Measurements from ENCODE around the gene KRTAP19-2. TPM values are rescaled to one million over a fixed set of nuclear protein-coding genes. Genes with fewer than 3 reads are reported as not detected.
"Not testable (repeated sequence)": the region's sequence is repeated elsewhere in the genome, so short reads cannot be mapped to it uniquely, and the experiment has no call there.

KRTAP19-2 gene, protein sequence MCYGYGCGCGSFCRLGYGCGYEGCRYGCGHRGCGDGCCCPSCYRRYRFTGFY
- not detected for total RNA-seq

DNA sequence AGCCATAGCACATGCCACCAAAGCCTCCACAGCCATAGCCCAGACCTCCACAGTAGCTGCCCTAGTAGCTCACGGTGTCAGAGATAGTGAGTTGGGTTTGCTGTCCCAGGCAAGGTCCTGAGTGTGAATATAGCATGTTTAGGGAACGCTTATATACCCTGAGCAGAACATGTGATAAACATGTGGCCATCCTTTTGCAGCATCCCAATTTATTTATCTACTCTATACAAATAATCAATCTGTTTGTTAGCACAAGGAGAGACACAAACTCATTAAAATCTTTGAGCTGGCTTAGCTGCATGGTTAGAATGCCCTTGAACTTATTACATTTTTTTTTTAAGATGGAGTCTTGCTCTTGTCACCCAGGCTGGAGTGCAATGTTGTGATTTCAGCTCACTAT, at the start of gene KRTAP19-2:
Gene KRTAP19-2, minus strand, starts transcription at position 101 of the 400 bp plus-strand sequence. Its CDS starts 88 bp downstream, at position 13.
- Histone ChIP-seq H3K27ac (no peak within 1 kb of the TSS), H3K4me1 (replicated peaks in 1 of 2) (no peaks in the 10 kb centered on the region), H3K4me3 (no peak within 1 kb of the TSS)
- ATAC-seq (replicated peaks in 6 of 8): no peak
- in situ Hi-C loops (cut with MboI; ENCODE audit: low pct_unique_long_range_greater_than_20kb in 2 of 9, low sequenced_read_pairs in 9 of 9, unreplicated experiment in 9 of 9): no loop called here
- 0 to 100% (median 93%) methylated on average over 1 to 2 of the region's 2 CpGs; no CpG with 5 or more reads in 5 of the 10 experiments for WGBS, 10 experiments

DNA sequence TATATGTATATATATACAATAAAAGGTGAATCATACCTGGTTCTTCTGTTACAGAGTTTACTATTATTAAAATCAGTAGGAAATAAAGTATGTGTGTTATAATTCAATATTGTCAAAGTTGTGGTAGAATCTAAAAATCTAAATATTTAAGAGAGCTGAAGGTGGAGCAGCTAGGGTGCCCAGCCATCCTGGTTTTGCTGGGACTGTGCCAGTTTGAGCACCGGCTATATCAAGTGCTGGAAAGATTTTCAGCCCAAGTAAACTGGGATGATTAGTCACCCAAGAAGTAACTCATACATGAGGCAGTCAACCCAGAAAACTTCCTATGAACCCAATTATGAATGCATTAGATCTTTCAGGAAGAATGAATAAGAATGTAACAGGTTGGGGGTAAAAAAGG, 31.6 kb upstream of the KRTAP19-2 start:
- no peaks in the 10 kb centered on the region for H3K4me1 ChIP-seq (replicated peaks in 1 of 2)
- in situ Hi-C loops (cut with MboI; ENCODE audit: low pct_unique_long_range_greater_than_20kb in 2 of 9, low sequenced_read_pairs in 9 of 9, unreplicated experiment in 9 of 9): no loop called here
- no peak overlapping the region for H3K4me3 ChIP-seq
- no peak for ATAC-seq (replicated peaks in 6 of 8)
- WGBS, 10 experiments: 0 to 100% (median 17%) methylated on average over 1 of the region's 1 CpG; no CpG with 5 or more reads in 5 of the 10 experiments
- H3K27ac ChIP-seq: no peak overlapping the region

DNA sequence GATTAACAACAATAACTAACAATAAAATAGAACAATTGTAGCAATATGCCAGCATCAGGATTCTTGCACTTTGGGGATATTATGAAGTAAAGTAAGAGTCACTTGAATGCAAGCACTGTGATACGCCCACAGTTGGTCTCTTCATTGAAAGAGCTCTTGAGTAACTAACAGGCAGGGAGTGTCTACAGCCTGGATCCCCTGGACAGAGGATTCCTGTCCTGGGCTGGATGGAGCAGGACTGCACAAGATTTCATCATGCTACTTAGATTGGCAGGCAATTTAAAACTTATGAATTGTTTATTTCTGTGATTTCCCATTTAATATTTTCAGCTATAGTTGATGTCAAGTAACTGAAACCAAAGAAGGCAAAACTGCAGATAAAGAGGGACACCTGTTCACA, 28.4 kb upstream of the KRTAP19-2 start:
- 0 to 100% (median 25%) methylated on average over 1 of the region's 1 CpG; no CpG with 5 or more reads in 5 of the 10 experiments for WGBS, 10 experiments
- Histone ChIP-seq H3K27ac (no peak overlapping the region), H3K4me3 (no peak overlapping the region), H3K4me1 (replicated peaks in 1 of 2) (no peaks in the 10 kb centered on the region)
- ATAC-seq (replicated peaks in 6 of 8): no peak
- in situ Hi-C loops (cut with MboI; ENCODE audit: low pct_unique_long_range_greater_than_20kb in 2 of 9, low sequenced_read_pairs in 9 of 9, unreplicated experiment in 9 of 9): no loop called here

DNA sequence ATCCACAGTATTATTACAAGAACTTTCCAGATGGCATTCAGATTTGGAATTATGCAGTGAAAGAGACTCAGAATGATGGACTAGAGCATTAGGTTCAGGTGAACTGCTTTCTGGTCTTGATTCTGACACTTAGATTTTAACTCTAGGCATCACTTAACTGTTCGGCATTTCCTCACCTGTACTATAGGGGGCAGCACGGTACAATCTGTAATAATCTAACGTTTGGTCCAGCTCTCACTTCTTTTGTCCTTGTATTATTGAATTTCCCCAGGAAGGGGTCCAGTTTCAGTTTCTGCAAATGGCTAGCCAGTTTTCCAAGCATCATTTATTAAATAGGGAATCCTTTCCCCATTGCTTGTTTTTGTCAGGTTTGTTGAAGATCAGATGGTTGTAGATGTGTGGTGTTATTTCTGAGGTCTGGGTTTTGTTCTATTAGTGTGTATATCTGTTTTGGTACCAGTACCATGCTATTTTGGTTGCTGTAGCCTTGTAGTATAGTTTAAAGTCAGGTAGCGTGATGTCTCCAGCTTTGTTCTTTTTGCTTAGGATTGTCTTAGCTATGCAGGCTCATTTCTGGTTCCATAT, 18.5 kb upstream of the KRTAP19-2 start:
- in situ Hi-C loops (cut with MboI; ENCODE audit: low pct_unique_long_range_greater_than_20kb in 2 of 9, low sequenced_read_pairs in 9 of 9, unreplicated experiment in 9 of 9); H3K27ac ChIP-seq; H3K4me3 ChIP-seq; ATAC-seq (replicated peaks in 6 of 8); H3K4me1 ChIP-seq (replicated peaks in 1 of 2): not testable (repeated sequence)
- WGBS, 10 experiments: 0 to 100% (median 11%) methylated on average over 1 to 4 of the region's 4 CpGs; no CpG with 5 or more reads in 2 of the 10 experiments

DNA sequence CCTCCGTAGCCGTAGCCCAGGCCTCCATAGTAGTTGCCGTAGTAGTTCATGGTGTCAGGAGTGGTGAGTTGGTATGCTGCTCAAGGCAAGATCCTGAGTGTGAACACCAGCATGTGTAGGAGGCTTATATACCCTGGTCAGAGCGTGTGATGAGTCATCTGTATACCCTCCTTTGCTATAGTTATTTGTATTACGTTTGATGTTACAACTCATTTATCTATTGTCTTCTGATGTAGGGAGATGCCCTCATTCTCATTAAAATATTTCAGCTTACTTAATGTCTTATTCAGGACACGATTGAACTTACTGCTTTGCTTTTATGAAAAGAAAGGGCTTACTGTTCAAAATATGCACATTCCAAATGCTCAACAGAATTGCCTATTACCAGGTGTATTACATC, 14.8 kb upstream of the KRTAP19-2 start, which contains the start of gene KRTAP19-5:
Gene KRTAP19-5, minus strand, starts transcription at position 101 of the 400 bp plus-strand sequence. Its CDS starts 51 bp downstream, at position 50.
- no peaks in the 10 kb centered on the region for H3K4me1 ChIP-seq (replicated peaks in 1 of 2)
- WGBS, 10 experiments: 4 to 100% (median 56%) methylated on average over 1 to 6 of the region's 6 CpGs; no CpG with 5 or more reads in 1 of the 10 experiments
- H3K4me3 ChIP-seq: no peak within 1 kb of the TSS
- ATAC-seq (replicated peaks in 6 of 8): peak in 1 of 8 experiments; percentile 34
- in situ Hi-C loops (cut with MboI; ENCODE audit: low pct_unique_long_range_greater_than_20kb in 2 of 9, low sequenced_read_pairs in 9 of 9, unreplicated experiment in 9 of 9): no loop called here
- no peak within 1 kb of the TSS for H3K27ac ChIP-seq

DNA sequence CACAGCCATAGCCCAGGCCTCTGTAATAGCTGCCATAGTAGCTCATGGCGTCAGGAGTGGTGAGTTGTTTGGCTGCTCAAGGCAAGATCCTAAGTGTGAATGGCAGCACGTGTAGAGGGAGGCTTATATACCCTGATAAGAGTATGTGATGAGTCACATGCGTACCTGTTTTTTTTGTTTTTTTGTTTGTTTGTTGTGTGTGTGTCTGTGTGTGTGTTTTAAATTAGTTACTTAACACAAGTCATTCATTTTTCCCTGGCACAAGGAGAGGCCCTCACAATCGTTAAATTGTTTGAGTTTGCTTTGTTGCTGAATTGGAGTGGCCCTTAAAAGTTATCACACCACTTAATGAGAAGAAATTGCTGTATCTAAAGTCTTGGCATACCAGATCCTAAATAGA, 9.8 kb upstream of the KRTAP19-2 start, which contains the start of gene KRTAP19-4:
Gene KRTAP19-4, minus strand, starts transcription at position 101 of the 400 bp plus-strand sequence. Its CDS starts 55 bp downstream, at position 46.
- Histone ChIP-seq H3K27ac (no peak within 1 kb of the TSS), H3K4me1 (replicated peaks in 1 of 2) (no peaks in the 10 kb centered on the region), H3K4me3 (no peak within 1 kb of the TSS)
- 0 to 100% (median 83%) methylated on average over 1 to 4 of the region's 4 CpGs; no CpG with 5 or more reads in 2 of the 10 experiments for whole genome bisulfite sequencing, 10 experiments
- ATAC-seq (replicated peaks in 6 of 8): no peak
- in situ Hi-C loops (cut with MboI; ENCODE audit: low pct_unique_long_range_greater_than_20kb in 2 of 9, low sequenced_read_pairs in 9 of 9, unreplicated experiment in 9 of 9): no loop called here

DNA sequence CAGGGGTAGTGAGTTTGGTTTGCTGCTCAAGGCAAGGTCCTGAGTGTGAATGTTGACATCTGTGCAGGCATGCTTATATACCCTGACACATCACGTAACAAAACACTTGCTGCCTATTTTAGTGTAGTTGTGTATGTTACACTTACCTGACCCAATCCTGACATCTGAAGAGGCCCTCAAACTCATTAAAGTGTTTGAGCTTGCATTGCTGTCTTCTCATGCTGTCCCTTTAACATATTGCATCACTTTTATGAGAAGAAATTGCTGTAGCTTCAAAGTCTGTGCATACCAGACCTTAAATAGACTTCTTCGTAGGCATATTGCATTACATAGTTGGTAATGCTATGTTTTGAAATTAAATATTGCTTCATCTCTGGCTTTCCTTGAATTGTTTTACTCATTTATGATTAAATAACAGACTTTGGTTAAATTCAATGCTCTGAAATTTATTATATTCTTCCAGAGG, 4.8 kb upstream of the KRTAP19-2 start, which contains the start of gene KRTAP19-3:
Gene KRTAP19-3, minus strand, starts transcription at position 51 of the 466 bp plus-strand sequence. CDS start 56 bp downstream, outside the sequence.
- ATAC-seq (replicated peaks in 6 of 8): peak in 1 of 8 experiments; percentile 61
- no peak within 1 kb of the TSS for H3K27ac ChIP-seq
- WGBS, 10 experiments: 0 to 100% (median 83%) methylated on average over 1 to 2 of the region's 2 CpGs; no CpG with 5 or more reads in 1 of the 10 experiments
- H3K4me1 ChIP-seq (replicated peaks in 1 of 2): no peaks in the 10 kb centered on the region
- H3K4me3 ChIP-seq: no peak within 1 kb of the TSS
- in situ Hi-C loops (cut with MboI; ENCODE audit: low pct_unique_long_range_greater_than_20kb in 2 of 9, low sequenced_read_pairs in 9 of 9, unreplicated experiment in 9 of 9): no loop called here

DNA sequence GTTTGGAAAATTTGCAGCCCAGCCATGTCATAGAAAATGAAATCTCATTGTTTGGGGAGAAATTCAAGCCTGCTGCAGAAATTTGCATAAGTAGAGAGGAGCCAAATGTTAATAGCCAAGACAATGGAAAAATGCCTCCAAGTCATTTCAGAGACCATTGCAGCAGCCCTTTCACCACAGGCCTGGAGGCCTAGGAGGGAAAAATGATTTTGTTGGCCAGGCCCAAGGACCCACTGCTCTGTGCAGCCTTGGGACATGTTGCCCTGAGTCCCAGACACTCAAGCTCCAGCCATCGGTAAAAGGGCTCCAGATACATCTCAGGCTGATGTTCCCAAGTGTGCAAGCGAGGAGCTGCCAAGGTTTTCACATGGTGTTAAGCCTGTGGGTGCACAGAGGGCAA, 1.1 kb downstream of the KRTAP19-2 start:
- Histone ChIP-seq H3K27ac (no peak overlapping the region), H3K4me1 (replicated peaks in 1 of 2) (no peaks in the 10 kb centered on the region), H3K4me3 (no peak overlapping the region)
- ATAC-seq (replicated peaks in 6 of 8): no peak
- 0 to 100% (median 78%) methylated on average over 1 to 2 of the region's 2 CpGs; no CpG with 5 or more reads in 4 of the 10 experiments for WGBS, 10 experiments
- in situ Hi-C loops (cut with MboI; ENCODE audit: low pct_unique_long_range_greater_than_20kb in 2 of 9, low sequenced_read_pairs in 9 of 9, unreplicated experiment in 9 of 9): no loop called here

DNA sequence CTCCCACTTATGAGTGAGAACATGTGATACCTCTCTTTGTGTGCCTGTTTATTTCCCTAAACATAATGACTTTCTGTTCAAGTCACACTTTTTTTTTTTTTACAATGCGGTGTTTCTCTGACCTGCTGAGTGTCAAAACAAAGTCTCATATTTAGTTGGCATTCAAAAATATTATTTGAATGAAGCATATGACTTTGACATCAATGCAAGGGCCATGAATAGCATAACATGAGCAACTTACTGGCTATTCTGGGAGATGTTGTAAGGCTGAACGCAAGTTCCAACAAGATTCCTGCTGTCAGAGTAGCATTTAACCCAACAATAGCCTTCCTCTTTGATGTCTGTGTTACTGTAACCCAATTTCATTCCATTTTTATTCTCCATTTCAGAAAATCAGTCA, 5.1 kb downstream of the KRTAP19-2 start:
- no peak for ATAC-seq (replicated peaks in 6 of 8)
- 0 to 100% (median 79%) methylated on average over 1 to 2 of the region's 2 CpGs; no CpG with 5 or more reads in 1 of the 10 experiments for WGBS, 10 experiments
- Histone ChIP-seq H3K27ac (no peak overlapping the region), H3K4me3 (no peak overlapping the region), H3K4me1 (replicated peaks in 1 of 2) (no peaks in the 10 kb centered on the region)
- in situ Hi-C loops (cut with MboI; ENCODE audit: low pct_unique_long_range_greater_than_20kb in 2 of 9, low sequenced_read_pairs in 9 of 9, unreplicated experiment in 9 of 9): no loop called here

DNA sequence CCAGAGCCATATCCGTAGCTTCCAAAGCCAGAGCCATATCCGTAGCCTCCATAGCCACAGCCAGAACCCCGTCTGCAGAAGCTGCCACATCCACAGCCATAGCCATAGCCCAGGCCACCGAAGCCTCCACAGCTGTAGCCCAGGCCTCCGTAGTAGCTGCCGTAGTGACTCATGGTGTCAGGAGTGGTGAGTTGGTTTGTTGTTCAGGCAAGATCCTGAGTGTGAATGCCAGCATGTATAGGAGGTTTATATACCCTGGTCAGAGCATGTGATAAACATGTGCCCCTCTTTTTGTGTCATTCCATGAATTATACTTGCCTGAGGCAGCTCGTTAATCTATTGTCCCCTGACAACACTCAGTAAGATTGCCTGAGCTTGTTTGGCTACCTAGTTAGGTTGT, 7.1 kb downstream of the KRTAP19-2 start, which contains the start of gene KRTAP19-1:
Gene KRTAP19-1, minus strand, starts transcription at position 223 of the 400 bp plus-strand sequence. Its CDS starts 50 bp downstream, at position 173.
- ATAC-seq (replicated peaks in 6 of 8): peak in 1 of 8 experiments; percentile 21
- WGBS, 10 experiments: 7 to 100% (median 80%) methylated on average over 1 to 7 of the region's 7 CpGs; no CpG with 5 or more reads in 3 of the 10 experiments
- in situ Hi-C loops (cut with MboI; ENCODE audit: low pct_unique_long_range_greater_than_20kb in 2 of 9, low sequenced_read_pairs in 9 of 9, unreplicated experiment in 9 of 9): no loop called here
- H3K4me1 ChIP-seq (replicated peaks in 1 of 2): no peaks in the 10 kb centered on the region
- no peak within 1 kb of the TSS for H3K27ac ChIP-seq
- no peak within 1 kb of the TSS for H3K4me3 ChIP-seq

DNA sequence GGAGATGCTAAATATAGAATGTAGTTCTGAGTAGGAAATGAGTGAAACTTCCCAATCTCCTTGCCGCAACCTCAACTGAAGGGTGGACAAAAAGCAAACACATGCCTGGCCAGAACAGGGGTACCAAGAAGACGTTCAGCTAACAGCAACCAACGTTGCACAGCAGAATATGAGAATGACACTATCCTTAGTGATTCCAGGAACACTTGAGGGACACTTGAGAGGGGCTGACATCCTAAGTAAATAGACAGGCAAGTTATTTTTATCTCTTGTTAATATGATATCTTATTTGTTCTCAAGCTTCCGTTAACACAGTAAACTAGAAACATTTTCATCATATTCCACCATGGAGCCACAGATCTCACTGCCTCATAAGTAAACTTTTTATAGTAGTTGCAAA, 8.0 kb downstream of the KRTAP19-2 start:
- Histone ChIP-seq H3K27ac (no peak overlapping the region), H3K4me3 (no peak overlapping the region), H3K4me1 (replicated peaks in 1 of 2) (no peaks in the 10 kb centered on the region)
- 13 to 100% (median 94%) methylated on average over 2 to 4 of the region's 4 CpGs; no CpG with 5 or more reads in 1 of the 10 experiments for WGBS, 10 experiments
- in situ Hi-C loops (cut with MboI; ENCODE audit: low pct_unique_long_range_greater_than_20kb in 2 of 9, low sequenced_read_pairs in 9 of 9, unreplicated experiment in 9 of 9): no loop called here
- ATAC-seq (replicated peaks in 6 of 8): no peak

DNA sequence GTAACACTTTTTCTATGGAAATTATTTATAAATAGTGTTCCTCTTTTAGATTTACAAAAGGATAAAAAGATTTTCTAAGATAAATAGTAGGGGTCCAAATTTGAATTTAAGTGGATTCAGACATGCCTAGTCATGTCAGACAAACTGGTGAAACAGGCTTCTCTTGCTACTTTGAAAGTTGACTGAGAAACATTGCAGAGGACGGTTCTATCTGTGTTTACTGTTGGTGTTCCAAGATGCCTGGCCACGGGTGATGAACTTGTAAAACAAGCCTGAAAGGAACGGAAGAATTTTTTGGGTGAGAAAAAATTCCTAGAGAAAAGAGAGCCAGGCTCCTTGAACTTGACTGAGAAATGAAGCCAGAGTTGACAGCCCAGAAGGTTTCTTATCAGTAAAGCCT, 9.2 kb downstream of the KRTAP19-2 start:
- Histone ChIP-seq H3K27ac (no peak overlapping the region), H3K4me1 (replicated peaks in 1 of 2) (no peaks in the 10 kb centered on the region), H3K4me3 (no peak overlapping the region)
- 0 to 100% (median 40%) methylated on average over 1 to 3 of the region's 3 CpGs; no CpG with 5 or more reads in 1 of the 10 experiments for WGBS, 10 experiments
- ATAC-seq (replicated peaks in 6 of 8): no peak
- in situ Hi-C loops (cut with MboI; ENCODE audit: low pct_unique_long_range_greater_than_20kb in 2 of 9, low sequenced_read_pairs in 9 of 9, unreplicated experiment in 9 of 9): no loop called here

DNA sequence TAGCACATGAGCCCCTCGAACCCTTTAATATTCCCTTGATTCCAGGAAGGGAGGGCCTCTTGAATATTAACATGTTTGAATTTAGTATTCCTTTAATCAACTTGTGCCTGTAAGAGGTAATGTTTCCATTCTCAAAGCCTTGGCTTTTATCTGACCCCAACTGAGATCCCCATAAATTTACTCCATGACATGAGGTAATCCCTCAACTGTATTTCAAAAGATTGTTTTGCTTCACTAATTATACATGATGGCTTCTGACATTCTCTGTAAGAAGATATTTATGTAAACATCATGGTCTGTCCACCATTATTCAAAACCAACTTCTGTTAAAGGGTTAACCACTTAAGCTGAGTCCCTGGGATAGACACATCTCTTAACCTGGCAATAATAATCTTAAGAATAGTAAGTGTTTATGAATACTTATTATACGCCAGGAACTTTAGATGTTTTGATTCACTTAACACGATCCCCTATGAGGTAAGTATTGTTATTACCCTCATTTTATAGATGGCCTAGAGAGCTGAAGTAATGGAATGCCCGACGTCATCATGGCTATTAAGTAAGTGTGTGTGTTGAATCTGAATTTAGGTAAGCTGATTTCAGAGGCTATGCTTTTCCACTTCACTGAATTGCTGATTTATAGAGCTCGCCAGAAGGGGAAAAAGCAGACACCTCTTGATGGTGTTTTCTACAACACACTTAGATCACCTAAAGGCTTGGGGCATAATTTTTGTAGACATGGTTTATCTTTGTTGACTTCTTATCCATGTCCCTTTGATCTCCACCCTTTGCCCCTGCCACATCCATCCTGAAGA, 18.1 kb downstream of the KRTAP19-2 start:
- 0 to 83% (median 41%) methylated on average over 1 to 5 of the region's 6 CpGs for WGBS, 10 experiments
- H3K4me1 ChIP-seq (replicated peaks in 1 of 2): peaks cover 17 to 24% of the 10 kb centered on the region in 2 donors
- peak overlapping the region; percentile 24 to 26 for H3K27ac ChIP-seq
- H3K4me3 ChIP-seq: no peak overlapping the region
- peak in 5 of 8 experiments; percentile 88 to 95 (median 89) for ATAC-seq (replicated peaks in 6 of 8)
- in situ Hi-C loops (cut with MboI; ENCODE audit: low pct_unique_long_range_greater_than_20kb in 2 of 9, low sequenced_read_pairs in 9 of 9, unreplicated experiment in 9 of 9): no loop called here
